Osteoblast (primary cell): ENCODE results near the gene WWOX. TPM values are rescaled to one million over a fixed set of nuclear protein-coding genes. Genes with fewer than 3 reads are reported as not detected.

Experiments
- DNase-seq: peaks from one replicate; pipeline ENCODE4 v3.0.0; 2011; ENCODE audit warnings: low spot score, mixed read lengths; ENCODE audit not compliant: insufficient read length; ENCODE audit errors: missing footprints
- H2AFZ ChIP-seq: 2 replicates; pipeline ENCODE4 v1.6.0; 2011; ENCODE audit warnings: mild to moderate bottlenecking, low read length
- H3K27ac ChIP-seq: 2 replicates; pipeline ENCODE4 v1.5.1; 2011; ENCODE audit warnings: mild to moderate bottlenecking, low read depth, low read length, moderate library complexity
- H3K27me3 ChIP-seq: 2 replicates; pipeline ENCODE4 v1.6.0; 2012; ENCODE audit warnings: mild to moderate bottlenecking, control low read depth, inconsistent platforms, low read length, moderate library complexity; ENCODE audit not compliant: insufficient read depth
- H3K36me3 ChIP-seq: 2 replicates; pipeline ENCODE4 v1.5.1; 2011; ENCODE audit warnings: mild to moderate bottlenecking, low read length, control low read depth, moderate library complexity; ENCODE audit not compliant: insufficient read depth
- H3K4me1 ChIP-seq: 2 replicates; pipeline ENCODE4 v1.5.1; 2011; ENCODE audit warnings: mild to moderate bottlenecking, low read length, control low read depth, moderate library complexity; ENCODE audit not compliant: insufficient read depth
- H3K4me2 ChIP-seq: 2 replicates; pipeline ENCODE4 v1.6.0; 2011; ENCODE audit warnings: mild to moderate bottlenecking, low read length; ENCODE audit not compliant: insufficient read depth
- H3K4me3 ChIP-seq: fragments of 200-600 bp; sonication (generic); 3 replicates; pipeline ENCODE4 v1.5.1; 2012; ENCODE audit warnings: mild to moderate bottlenecking, low read length, inconsistent platforms; ENCODE audit not compliant: insufficient read depth
- H3K79me2 ChIP-seq: 2 replicates; pipeline ENCODE4 v1.6.0; 2012; ENCODE audit warnings: mild to moderate bottlenecking, low read length, control low read depth, inconsistent platforms; ENCODE audit not compliant: insufficient read depth
- H3K9me3 ChIP-seq: 2 replicates; pipeline ENCODE4 v1.5.1; 2011; ENCODE audit warnings: low read depth, low read length, control low read depth
- H4K20me1 ChIP-seq: 2 replicates; pipeline ENCODE4 v1.6.0; 2012; ENCODE audit warnings: mild to moderate bottlenecking, low read length, control low read depth; ENCODE audit not compliant: insufficient read depth
- total RNA-seq: library from RNA; depleted of rRNA; stranded (reverse); fragments of >200 nt; gene quantifications from 2 replicates; pipeline ENCODE4 v1.2.3, GENCODE V29; 2012
- TF ChIP-seq, protein P1 (sequence below): IDR thresholded peaks from 2 replicates; pipeline ENCODE4 v1.5.1; 2011; ENCODE audit warnings: mild to moderate bottlenecking, low read depth, low read length, moderate library complexity; ENCODE audit errors: extremely low read depth

Gene WWOX
- total RNA-seq, 1 donor, result 23.9 TPM

DNA sequence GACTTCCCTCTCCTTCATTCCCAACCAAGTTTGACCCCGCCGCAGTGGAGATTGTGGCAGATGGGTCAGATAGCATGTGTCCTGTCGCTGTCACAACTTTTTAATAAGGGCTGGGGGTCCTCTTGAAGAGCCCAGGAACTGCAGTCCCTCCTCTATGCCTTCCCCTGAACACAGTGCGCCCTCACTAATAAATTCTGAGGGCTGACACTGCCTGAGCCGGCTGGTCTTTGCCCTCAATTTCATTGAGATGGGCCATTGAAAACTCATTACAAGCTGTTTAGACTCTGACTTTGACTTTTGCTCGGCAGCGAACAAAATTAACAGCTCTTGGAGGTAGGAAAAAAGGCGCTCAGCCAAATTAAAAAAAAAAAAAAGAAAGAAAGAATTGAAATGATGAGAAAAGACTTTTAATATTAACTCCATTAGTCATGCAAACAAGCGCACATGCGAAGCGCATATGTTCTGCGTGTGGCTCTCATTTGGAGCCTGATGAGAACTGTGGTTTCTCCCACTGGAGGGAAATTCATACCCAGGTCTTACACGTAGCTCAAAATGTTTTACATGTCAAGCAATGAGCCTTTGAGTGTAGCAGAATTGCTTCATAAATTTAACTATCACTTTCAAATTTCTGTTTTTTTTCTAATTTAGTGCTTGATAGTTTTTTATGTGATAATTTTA is 704.7 kb downstream of the WWOX start:
- TF ChIP-seq, protein P1, sequence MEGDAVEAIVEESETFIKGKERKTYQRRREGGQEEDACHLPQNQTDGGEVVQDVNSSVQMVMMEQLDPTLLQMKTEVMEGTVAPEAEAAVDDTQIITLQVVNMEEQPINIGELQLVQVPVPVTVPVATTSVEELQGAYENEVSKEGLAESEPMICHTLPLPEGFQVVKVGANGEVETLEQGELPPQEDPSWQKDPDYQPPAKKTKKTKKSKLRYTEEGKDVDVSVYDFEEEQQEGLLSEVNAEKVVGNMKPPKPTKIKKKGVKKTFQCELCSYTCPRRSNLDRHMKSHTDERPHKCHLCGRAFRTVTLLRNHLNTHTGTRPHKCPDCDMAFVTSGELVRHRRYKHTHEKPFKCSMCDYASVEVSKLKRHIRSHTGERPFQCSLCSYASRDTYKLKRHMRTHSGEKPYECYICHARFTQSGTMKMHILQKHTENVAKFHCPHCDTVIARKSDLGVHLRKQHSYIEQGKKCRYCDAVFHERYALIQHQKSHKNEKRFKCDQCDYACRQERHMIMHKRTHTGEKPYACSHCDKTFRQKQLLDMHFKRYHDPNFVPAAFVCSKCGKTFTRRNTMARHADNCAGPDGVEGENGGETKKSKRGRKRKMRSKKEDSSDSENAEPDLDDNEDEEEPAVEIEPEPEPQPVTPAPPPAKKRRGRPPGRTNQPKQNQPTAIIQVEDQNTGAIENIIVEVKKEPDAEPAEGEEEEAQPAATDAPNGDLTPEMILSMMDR, result no peak
- Histone ChIP-seq H3K79me2 (no peaks in the 10 kb centered on the region), H3K27me3 (no peaks in the 10 kb centered on the region), H2AFZ (no peak overlapping the region), H3K36me3 (no peaks in the 10 kb centered on the region), H3K9me3 (no peaks in the 10 kb centered on the region), H4K20me1 (no peaks in the 10 kb centered on the region), H3K27ac (no peak overlapping the region), H3K4me1 (no peaks in the 10 kb centered on the region), H3K4me3 (no peak overlapping the region), H3K4me2 (no peak overlapping the region)
- no peak for DNase-seq

DNA sequence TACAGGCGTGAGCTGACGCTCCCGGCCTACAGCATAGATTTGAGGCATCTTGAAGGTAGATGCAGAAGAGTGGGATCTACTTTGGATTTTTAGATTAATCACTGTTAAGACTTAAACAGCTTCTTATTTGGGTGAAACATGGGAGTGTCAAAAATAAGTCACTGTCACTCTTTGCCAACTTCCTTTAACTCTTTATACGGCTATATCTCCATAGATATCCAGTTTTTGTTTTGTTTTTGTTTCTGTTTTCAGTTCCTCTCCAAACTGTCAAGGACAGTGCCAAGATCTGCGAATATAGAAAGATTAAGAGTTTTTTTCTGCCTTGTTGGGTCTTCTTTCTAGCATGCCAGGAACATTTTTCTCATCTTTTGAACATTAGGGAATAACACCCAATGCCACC is 706.1 kb downstream of the WWOX start:
- no peak overlapping the region for H3K4me3 ChIP-seq
- no peaks in the 10 kb centered on the region for H4K20me1 ChIP-seq
- no peaks in the 10 kb centered on the region for H3K27me3 ChIP-seq
- H3K4me1 ChIP-seq, result no peaks in the 10 kb centered on the region
- no peak overlapping the region for H3K27ac ChIP-seq
- TF ChIP-seq, protein P1, result no peak
- no peak overlapping the region for H2AFZ ChIP-seq
- no peak overlapping the region for H3K4me2 ChIP-seq
- no peaks in the 10 kb centered on the region for H3K36me3 ChIP-seq
- H3K79me2 ChIP-seq, result no peaks in the 10 kb centered on the region
- DNase-seq, result no peak
- no peaks in the 10 kb centered on the region for H3K9me3 ChIP-seq

DNA sequence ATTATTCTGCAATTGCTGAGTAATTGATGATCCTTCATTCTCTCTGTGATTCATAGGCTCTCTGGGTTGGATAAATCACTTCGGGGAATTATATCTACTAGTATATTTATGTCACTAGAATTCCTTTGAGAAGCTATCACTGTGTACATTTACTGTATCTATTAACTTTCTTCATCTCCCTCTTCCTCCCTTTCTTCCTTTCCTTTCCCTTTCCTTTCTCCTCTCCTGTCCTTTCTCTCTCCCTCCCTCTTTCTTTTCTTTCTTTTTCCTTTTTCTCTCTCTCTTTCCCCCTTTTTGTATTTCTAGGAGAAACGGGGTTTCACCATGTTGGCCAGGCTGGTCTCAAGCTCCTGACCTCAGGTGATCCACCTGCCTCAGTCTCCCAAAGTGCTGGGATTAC is 711.8 kb downstream of the WWOX start:
- H3K27me3 ChIP-seq, result no peaks in the 10 kb centered on the region
- H3K36me3 ChIP-seq, result no peaks in the 10 kb centered on the region
- H3K27ac ChIP-seq, result no peak overlapping the region
- no peaks in the 10 kb centered on the region for H3K9me3 ChIP-seq
- no peaks in the 10 kb centered on the region for H3K4me1 ChIP-seq
- H3K4me2 ChIP-seq, result no peak overlapping the region
- H4K20me1 ChIP-seq, result no peaks in the 10 kb centered on the region
- no peak overlapping the region for H3K4me3 ChIP-seq
- no peak overlapping the region for H2AFZ ChIP-seq
- TF ChIP-seq, protein P1, result no peak
- DNase-seq, result no peak
- no peaks in the 10 kb centered on the region for H3K79me2 ChIP-seq

DNA sequence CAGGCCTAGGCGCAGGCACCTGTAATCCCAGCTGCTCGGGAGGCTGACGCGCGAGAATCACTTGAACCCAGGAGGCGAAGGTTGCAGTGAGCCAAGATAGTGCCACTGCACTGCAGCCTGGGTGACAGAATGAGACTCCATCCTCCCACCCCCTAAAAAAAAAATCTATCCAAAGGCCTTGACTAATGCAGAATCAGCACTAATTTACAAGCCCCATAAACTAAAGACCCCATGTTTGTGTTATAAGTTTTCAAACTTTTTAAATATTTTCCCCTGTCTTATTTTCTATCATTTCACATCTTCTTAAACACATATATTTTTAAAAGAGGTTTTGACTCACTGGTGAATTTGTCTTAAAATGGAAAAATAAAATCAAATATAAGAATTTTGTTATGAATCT is 713.1 kb downstream of the WWOX start:
- no peaks in the 10 kb centered on the region for H4K20me1 ChIP-seq
- H3K9me3 ChIP-seq, result no peaks in the 10 kb centered on the region
- no peak overlapping the region for H3K4me3 ChIP-seq
- H3K79me2 ChIP-seq, result no peaks in the 10 kb centered on the region
- no peaks in the 10 kb centered on the region for H3K36me3 ChIP-seq
- H3K27ac ChIP-seq, result no peak overlapping the region
- no peak for DNase-seq
- H2AFZ ChIP-seq, result no peak overlapping the region
- no peak overlapping the region for H3K4me2 ChIP-seq
- H3K27me3 ChIP-seq, result no peaks in the 10 kb centered on the region
- no peaks in the 10 kb centered on the region for H3K4me1 ChIP-seq
- TF ChIP-seq, protein P1, result no peak
